ENCODE measurements around the gene DYSF.
"Not testable (repeated sequence)": the region's sequence is repeated elsewhere in the genome, so short reads cannot be mapped to it uniquely, and the experiment has no call there.

DYSF gene

GRCh38 chr2:71468279-71469015 is 15.1 kb downstream of the DYSF start:
- no peak for DNase-seq (ENCODE audit: low read depth)
- no peak overlapping the region for H3K4me3 ChIP-seq (ENCODE audit: low read depth, low read length)

DNA sequence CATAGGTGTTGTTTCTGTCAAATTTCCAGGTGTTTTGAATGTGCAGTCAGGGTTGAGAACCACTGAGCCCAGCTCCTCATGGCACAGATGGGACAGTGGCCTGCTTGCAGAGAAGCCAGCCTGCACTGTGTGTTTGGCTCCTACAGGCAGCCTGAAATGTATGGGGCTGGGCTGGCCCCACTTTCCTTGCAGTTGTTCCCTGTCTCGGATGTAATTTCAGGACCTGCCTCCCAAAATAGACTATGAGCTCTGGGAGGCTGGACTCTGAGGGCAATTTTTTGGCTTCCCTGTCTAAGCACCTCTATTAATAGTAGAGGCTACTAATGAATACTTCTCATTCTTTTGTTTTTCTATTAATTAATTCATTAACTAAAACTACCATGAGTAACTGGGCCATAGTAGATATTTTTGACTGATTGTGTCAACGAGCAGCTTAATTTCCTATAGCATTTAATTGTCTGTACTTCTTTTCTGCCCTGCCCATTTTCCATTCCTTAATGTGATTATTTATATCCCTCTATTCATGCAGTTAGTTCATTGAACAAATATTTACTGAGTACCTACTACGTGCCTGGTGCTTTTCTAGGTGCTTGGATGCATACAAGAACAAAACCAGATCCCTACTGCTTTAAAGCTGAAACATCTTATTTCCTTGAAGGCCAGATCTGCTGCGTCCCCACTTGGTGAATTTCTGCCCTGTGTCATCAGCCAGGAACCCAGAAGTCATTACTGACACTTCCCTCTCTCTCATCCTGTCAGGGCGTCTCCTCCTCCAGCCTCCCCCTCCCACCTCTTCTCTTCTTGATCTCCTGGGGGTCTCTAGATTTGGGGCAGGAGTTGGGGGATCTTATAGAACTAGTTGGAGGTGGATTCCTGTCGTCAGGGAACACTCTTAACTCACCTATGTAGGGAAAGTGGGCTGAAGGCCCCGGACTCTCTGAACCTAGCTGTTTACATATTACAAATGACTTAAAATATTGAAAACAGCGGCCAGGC is 16.3 kb downstream of the DYSF start:
- no peak overlapping the region for H3K4me3 ChIP-seq (ENCODE audit: low read depth, low read length)
- DNase-seq (ENCODE audit: low read depth): no peak

DNA sequence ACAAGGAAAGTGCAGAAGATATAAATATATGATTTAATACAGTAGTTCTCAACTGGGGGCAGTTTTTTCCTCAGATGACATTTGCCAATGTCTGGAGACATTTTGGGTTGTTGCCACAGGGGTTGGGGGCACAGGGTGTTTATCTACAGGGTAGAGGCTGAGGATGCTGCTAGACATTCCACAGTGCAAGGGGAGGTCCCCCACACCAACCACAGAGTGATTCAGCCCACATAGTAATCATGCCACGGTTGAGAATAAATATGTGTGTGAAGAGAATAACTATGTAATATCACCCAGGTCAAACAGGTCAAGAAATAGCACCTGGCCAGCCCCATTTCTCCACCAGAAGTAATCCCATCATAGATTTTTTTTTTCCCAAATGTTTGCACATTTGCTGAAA is 17.9 kb downstream of the DYSF start:
- H3K4me3 ChIP-seq (ENCODE audit: low read depth, low read length): no peak overlapping the region
- no peak for DNase-seq (ENCODE audit: low read depth)

- no peak for DNase-seq (ENCODE audit: low read depth)
- no peak overlapping the region for H3K4me3 ChIP-seq (ENCODE audit: low read depth, low read length)
These were observed 18.7 kb downstream of the DYSF start for GRCh38 chr2:71472019-71472418.

DNA sequence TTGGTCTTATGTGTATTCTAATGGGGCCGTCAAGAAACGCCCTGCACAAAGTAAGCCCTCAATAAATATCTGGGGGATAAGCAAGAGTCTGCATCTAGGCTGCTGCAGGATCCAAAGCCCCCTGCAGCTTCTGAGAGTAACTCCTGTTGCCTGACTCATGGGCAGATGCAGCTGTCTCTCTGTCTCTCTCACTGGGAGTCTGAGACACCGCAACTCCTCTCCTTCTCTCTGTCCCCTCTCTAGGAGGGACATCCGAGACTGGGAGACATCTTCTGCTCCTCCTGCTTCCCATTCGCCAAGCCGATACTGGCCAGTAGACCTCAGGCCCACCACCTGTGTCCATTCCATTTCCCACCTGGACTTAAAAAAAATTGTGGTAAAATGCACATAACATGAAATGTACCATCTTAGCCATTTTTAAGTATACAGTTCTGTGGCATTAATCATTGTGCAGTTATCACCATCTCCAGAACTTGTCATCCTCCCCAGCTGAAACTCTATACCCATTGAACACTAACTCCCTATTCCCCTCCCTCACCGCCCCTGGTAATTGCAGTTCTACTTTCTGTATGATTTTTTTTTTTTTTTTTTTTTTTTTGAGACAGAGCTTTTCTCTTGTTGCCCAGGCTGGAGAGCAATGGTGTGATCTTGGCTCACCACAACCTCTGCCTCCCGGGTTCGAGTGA is 20.1 kb downstream of the DYSF start:
- no peak for DNase-seq (ENCODE audit: low read depth)
- H3K4me3 ChIP-seq (ENCODE audit: low read depth, low read length): no peak overlapping the region

GRCh38 chr2:71474116-71474743 is 20.9 kb downstream of the DYSF start:
- H3K4me3 ChIP-seq (ENCODE audit: low read depth, low read length): no peak overlapping the region
- no peak for DNase-seq (ENCODE audit: low read depth)

DNA sequence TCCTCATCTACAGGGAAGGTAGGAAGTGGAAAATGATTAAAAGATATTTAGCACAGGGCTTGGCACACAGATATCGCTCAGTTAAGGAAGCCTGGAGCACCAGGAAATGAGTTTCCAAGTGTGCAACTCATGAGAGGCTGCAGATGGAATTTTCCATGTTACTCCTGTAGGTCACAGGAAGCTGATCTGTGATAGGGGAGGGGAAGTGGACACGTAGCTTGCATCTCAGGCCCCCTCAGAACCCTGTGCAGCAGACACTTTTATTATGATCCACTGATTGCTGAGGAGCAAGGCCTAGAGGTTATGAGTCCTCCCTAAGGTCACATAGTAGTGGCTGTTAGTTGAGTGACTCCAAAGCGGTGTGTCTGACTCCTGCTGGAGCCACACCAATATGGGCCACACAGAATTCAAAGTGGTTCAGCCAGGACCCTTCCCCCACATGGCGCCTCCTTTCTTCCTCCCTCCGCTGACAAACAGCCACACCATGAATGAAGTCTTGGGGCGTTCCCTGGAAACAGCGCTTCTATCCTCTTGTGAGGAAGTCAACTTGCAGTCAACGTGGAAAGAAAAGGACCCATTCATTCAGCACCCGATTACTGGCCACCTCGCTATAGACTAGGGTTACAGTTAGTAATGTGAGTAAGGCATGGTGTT is 21.5 kb downstream of the DYSF start:
- no peak overlapping the region for H3K4me3 ChIP-seq (ENCODE audit: low read depth, low read length)
- DNase-seq (ENCODE audit: low read depth): no peak

DNA sequence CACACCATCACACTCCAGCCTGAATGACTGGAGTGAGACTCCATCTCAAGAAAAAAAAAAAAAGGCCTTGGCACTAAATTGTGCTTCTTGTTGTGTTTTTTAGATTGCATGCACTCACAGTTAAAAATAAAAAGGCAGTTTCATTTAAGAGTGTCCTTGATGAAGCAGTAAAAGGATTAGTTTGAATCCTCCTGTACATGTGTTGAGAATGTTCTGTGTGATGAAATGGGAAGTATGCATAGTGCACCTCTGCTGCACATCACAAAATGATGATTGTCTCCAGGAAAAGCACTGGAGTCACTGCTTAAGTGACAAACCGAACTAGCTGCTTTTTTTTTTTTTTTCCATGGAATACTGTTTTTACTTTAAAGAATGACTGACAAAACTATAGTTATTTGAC is 23.1 kb downstream of the DYSF start:
- no peak for DNase-seq (ENCODE audit: low read depth)
- no peak overlapping the region for H3K4me3 ChIP-seq (ENCODE audit: low read depth, low read length)

- DNase-seq (ENCODE audit: low read depth): no peak
- no peak overlapping the region for H3K4me3 ChIP-seq (ENCODE audit: low read depth, low read length)
These were observed 23.9 kb downstream of the DYSF start for GRCh38 chr2:71477231-71477691.

- H3K4me3 ChIP-seq (ENCODE audit: low read depth, low read length): no peak overlapping the region
- no peak for DNase-seq (ENCODE audit: low read depth)
These were observed 25.4 kb downstream of the DYSF start for GRCh38 chr2:71478806-71479205.

GRCh38 chr2:71479261-71479660 is 25.9 kb downstream of the DYSF start:
- no peak overlapping the region for H3K4me3 ChIP-seq (ENCODE audit: low read depth, low read length)

DNA sequence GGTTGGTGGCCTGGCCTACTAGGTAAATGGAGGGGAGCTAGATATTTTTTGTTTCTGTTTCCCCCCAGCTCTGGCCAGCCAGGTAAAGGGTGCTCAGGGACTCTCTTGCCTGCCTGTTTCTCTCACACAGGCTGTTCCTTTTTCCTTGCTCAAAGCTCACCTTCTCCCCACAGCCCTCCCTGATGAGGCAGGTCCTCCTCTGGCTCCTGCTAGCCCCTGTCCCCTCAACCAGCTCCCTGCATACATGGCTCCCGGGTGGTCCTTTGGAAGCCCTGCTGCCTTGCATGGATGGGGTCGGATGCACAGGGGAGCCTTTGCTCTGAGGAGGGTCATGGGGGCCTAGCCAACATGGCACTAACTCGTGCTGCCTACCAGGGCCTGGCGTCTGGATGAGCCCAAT is 27.8 kb downstream of the DYSF start:
- no peak for DNase-seq (ENCODE audit: low read depth)
- no peak overlapping the region for H3K4me3 ChIP-seq (ENCODE audit: low read depth, low read length)

More at GRCh38 chr2:71479261-71479660, 25.9 kb downstream of the DYSF start:
- no peak for DNase-seq (ENCODE audit: low read depth)

DNA sequence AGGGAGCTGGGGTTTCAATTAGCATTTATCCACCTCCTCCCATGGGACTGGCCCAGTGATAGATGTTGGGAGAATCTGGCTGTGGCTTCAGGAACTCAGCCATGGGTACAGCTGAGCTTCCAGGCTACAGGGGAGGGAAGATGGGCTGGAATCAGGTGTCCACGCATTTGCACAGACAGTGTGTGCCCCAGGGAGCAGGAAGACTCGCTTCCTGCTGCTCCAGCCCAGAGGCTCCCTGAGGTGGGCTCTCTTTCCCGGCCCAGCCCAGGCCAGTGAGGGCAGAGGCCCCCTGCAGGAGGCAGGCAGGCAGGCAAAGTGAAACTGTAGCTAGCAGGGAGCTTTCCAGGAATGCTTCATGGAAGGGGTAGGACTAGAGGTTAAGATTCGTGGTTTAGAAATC is 28.7 kb downstream of the DYSF start:
- DNase-seq (ENCODE audit: low read depth): no peak
- H3K4me3 ChIP-seq (ENCODE audit: low read depth, low read length): no peak overlapping the region

- H3K4me3 ChIP-seq (ENCODE audit: low read depth, low read length): no peak overlapping the region
- DNase-seq (ENCODE audit: low read depth): no peak
These were observed 29.9 kb downstream of the DYSF start for GRCh38 chr2:71483246-71483645.

DNA sequence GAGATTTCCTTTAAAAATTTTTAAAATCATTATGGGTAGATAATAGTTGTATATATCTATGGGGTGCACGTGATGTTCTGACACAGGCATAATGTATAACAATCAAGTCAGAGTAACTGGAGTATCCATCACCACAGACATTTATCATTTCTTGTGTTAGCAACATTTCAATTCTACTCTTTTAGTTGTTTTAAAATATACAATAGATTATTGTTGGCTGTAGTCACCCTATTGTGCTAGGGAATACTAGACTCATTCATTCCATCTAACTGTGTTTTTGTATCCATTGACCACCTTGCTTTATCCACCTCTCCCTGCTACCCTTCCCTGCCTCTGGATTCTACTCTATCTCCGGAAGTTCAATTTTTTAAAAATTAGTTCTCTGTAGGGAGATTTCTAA is 31.0 kb downstream of the DYSF start:
- no peak for DNase-seq (ENCODE audit: low read depth)

GRCh38 chr2:71486881-71487640 is 33.7 kb downstream of the DYSF start:
- no peak for DNase-seq (ENCODE audit: low read depth)
- no peak overlapping the region for H3K4me3 ChIP-seq (ENCODE audit: low read depth, low read length)

More for the DNA sequence above, 31.0 kb downstream of the DYSF start:
- H3K4me3 ChIP-seq (ENCODE audit: low read depth, low read length): no peak overlapping the region

GRCh38 chr2:71491551-71491950 is 38.2 kb downstream of the DYSF start:
- not testable (repeated sequence) for H3K4me3 ChIP-seq (ENCODE audit: low read depth, low read length); DNase-seq (ENCODE audit: low read depth)

DNA sequence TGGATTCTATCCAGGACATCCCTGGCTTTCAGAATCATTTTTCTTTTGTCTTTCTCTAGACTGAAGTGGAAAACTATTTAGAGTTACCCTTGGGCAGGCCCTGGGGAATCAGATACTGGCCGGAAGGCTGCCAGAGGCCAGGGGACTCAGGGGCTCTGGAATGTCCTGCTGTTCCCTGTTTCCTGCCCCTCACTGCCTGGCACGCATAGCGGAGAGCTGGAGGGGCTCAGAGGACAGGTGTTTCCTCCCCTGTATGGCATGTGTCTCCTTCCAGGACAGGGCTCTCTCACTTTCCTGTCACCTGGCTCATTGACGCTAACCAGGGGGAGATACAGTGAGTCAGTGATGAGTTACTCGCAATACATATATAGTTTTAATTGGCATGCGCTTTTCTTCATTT is 38.8 kb downstream of the DYSF start:
- DNase-seq (ENCODE audit: low read depth): no peak
- no peak overlapping the region for H3K4me3 ChIP-seq (ENCODE audit: low read depth, low read length)

Measured in skeletal muscle cell (primary cell).